ENCODE measurements around the gene PPFIA1. TPM values are rescaled to one million over a fixed set of nuclear protein-coding genes. Genes with fewer than 3 reads are reported as not detected.
A peak's percentile ranks its signal among the peaks of the same experiment; 100 is the strongest.

Gene PPFIA1
- polyA plus RNA-seq, 2 of the 4 experiments (the other 2 are of a cell fraction): 23.3 to 45.6 TPM

DNA sequence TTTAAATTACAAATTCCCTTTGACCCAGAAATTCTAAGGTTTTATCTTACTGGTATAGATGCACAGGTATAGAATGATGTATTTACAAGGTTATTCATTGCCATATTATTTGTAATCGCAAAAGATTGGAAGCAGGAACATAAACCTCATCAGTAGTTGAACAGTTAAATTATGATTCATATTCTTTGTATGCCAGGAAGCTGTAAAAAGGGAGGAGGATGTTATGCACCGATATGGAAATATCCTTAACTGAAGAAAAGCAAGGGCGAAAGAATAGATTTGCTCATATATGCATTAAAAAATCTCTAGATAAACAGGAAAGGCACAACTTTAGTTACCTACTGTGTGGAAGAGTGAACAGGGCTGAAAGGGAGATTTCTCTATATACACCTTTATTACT, 36.7 kb downstream of the PPFIA1 start:
- H3K9me3 ChIP-seq: no peaks in the 10 kb centered on the region
- WGBS (ENCODE audit: missing lambda C conversion rate): 52% methylated on average over 3 of the region's 3 CpGs
- H3K4me1 ChIP-seq: peaks cover 29% of the 10 kb centered on the region
- no peak overlapping the region for H3K4me3 ChIP-seq
- no peak for FAIRE-seq
- 0 out of 6 replicates have a peak overlapping the region, but pooled peaks of 1 of the 2 experiments have one; percentile 13 for H3K27ac ChIP-seq
- TF ChIP-seq RFX5 (IDR thresholded peaks at IDR 0.05) (no peak), FOSL2 (IDR thresholded peaks at IDR 0.05) (0 out of 2 replicates have a peak, but pooled peaks have one; percentile 9), FOSL2 (CRISPR knock-in tag; IDR thresholded peaks at IDR 0.05) (peak; percentile 41; the same call in 1 of the 2 replicates), NFE2L2 (conservative IDR thresholded peaks at IDR 0.05; ENCODE audit: low read length) (no peak), FOSB (CRISPR knock-in tag; IDR thresholded peaks at IDR 0.05) (no peak), CBX8 (IDR thresholded peaks at IDR 0.05) (no peak)
- CTCF ChIA-PET: interaction anchor here (1.2 to 1.8 kb wide), 2 partner anchors 16 kb away, joined by 3 to 4 read pairs; no protein-coding TSS in a partner anchor
- DNase-seq (ENCODE audit: low read depth in 1 of 2, low spot score in 1 of 2): no peak
- peak overlapping the region; percentile 19; the same call in 1 of the 3 replicates for H3K4me2 ChIP-seq
- POLR2A ChIA-PET: interaction anchor here (0.6 kb wide), 1 partner anchor 36 kb away, joined by 3 read pairs; no protein-coding TSS in a partner anchor
- no peak; a peak in 1 of 6 replicates for ATAC-seq

DNA sequence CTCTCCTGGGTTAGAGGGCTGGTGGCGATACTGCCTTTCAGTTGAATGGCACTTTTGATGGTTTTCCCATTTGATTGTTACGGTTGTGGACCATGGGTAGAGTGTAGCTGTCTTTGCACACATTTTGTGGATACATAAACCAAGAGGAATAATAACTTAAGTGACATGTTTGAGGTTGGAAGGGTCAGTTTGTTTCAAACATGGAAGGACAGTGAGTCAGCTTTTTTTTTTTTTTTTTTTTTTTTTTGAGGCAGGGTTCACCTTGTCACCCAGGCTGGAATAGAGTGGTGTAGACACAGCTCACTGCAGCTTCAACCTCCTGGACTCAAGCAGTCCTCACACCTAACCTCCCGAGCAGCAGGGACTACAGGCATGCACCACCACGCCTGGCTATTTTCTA, 41.1 kb downstream of the PPFIA1 start:
- Histone ChIP-seq H3K27ac (peak overlapping the region; percentile 11 to 69; a peak in 4 of 6 replicates), H3K4me1 (peaks cover 18% of the 10 kb centered on the region), H3K4me2 (no peak overlapping the region), H3K4me3 (no peak overlapping the region), H3K9me3 (no peaks in the 10 kb centered on the region)
- ChIA-PET POLR2A (no interaction called here), CTCF (no interaction called here)
- TF ChIP-seq NFE2L2 (conservative IDR thresholded peaks at IDR 0.05; ENCODE audit: low read length) (0 out of 2 replicates have a peak, but pooled peaks have one; percentile 6), MAFK (IDR thresholded peaks at IDR 0.05; ENCODE audit: partially characterized antibody) (peak; percentile 46)
- TF ChIP-seq, protein P1, sequence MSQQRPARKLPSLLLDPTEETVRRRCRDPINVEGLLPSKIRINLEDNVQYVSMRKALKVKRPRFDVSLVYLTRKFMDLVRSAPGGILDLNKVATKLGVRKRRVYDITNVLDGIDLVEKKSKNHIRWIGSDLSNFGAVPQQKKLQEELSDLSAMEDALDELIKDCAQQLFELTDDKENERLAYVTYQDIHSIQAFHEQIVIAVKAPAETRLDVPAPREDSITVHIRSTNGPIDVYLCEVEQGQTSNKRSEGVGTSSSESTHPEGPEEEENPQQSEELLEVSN (IDR thresholded peaks at IDR 0.05; ENCODE audit: borderline replicate concordance, low read depth): no peak
- TF ChIP-seq, protein P2, sequence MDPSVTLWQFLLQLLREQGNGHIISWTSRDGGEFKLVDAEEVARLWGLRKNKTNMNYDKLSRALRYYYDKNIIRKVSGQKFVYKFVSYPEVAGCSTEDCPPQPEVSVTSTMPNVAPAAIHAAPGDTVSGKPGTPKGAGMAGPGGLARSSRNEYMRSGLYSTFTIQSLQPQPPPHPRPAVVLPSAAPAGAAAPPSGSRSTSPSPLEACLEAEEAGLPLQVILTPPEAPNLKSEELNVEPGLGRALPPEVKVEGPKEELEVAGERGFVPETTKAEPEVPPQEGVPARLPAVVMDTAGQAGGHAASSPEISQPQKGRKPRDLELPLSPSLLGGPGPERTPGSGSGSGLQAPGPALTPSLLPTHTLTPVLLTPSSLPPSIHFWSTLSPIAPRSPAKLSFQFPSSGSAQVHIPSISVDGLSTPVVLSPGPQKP (IDR thresholded peaks at IDR 0.05; ENCODE audit: low read depth, low read length): no peak
- ATAC-seq (no peak), FAIRE-seq (no peak), DNase-seq (ENCODE audit: low read depth in 1 of 2, low spot score in 1 of 2) (no peak)
- WGBS (ENCODE audit: missing lambda C conversion rate): 90% methylated on average over 4 of the region's 4 CpGs

DNA sequence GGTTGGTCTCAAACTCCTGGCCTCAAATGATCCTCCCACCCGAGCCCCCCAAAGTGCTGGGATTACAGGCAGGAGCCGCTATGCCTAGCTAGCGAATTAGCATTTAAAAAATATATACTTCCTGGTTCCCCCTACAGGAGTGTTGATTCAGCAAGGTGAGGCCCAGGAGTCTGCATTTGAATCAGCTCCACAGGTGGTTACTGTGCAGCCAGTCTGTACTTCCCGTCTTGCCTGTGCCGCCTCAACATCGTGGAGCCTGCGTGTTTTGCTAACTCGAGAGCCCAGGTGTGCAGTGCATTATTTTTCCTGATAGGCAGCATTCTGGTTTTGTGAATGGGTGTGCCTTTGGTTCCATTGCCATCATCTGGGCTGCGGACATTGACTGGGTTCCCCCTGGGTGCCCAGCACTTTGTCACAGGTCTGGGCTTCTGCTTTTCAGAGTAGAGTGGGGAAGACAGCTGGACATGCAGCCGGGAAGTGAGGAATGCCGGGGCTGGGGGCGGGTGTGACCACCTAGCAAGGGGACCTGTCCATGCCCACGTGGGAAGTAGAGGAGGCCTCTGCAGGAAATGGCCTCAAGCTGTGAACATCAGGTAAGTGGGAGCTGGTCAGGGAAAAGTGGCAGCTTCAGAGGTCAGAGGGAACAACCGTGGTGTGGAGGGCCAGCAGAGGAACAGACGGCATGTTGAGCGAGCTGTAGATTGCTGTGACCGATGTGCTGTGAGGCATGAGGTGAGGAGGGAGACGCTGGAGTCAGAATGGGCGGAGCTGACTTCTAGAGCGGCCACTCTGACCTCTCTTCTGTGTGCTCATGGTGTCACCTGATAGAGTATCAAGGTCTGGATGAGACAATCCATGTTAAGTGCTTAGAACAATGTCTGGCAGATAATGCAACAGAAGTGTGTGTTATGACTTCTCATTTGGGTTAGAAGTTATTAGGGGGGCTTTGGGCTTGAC, 42.2 kb downstream of the PPFIA1 start:
- WGBS (ENCODE audit: missing lambda C conversion rate): 91% methylated on average over 20 of the region's 20 CpGs
- peak overlapping the region in 1 of 2 experiments; percentile 69; a peak in 3 of 6 replicates for H3K27ac ChIP-seq
- peaks cover 8% of the 10 kb centered on the region for H3K4me1 ChIP-seq
- H3K4me2 ChIP-seq: no peak overlapping the region
- no peak for FAIRE-seq
- CTCF ChIA-PET: interaction anchor here (0.9 to 1.2 kb wide), 4 partner anchors 9 to 14 kb away, joined by 3 read pairs; no protein-coding TSS in a partner anchor
- no peaks in the 10 kb centered on the region for H3K9me3 ChIP-seq
- DNase-seq (ENCODE audit: low read depth in 1 of 2, low spot score in 1 of 2): no peak
- ATAC-seq: 0 out of 6 replicates have a peak, but pooled peaks of 1 of the 2 experiments have one; percentile 13
- TF ChIP-seq, protein P3, sequence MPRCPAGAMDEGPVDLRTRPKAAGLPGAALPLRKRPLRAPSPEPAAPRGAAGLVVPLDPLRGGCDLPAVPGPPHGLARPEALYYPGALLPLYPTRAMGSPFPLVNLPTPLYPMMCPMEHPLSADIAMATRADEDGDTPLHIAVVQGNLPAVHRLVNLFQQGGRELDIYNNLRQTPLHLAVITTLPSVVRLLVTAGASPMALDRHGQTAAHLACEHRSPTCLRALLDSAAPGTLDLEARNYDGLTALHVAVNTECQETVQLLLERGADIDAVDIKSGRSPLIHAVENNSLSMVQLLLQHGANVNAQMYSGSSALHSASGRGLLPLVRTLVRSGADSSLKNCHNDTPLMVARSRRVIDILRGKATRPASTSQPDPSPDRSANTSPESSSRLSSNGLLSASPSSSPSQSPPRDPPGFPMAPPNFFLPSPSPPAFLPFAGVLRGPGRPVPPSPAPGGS (IDR thresholded peaks at IDR 0.05): no peak
- TF ChIP-seq CHD4 (IDR thresholded peaks at IDR 0.05; ENCODE audit: borderline replicate concordance) (no peak), MYC (IDR thresholded peaks at IDR 0.05; ENCODE audit: borderline replicate concordance, low read length) (no peak), CBX8 (IDR thresholded peaks at IDR 0.05) (no peak), ZFP36 (IDR thresholded peaks at IDR 0.05; ENCODE audit: borderline replicate concordance, partially characterized antibody) (no peak)
- TF ChIP-seq, protein P4, sequence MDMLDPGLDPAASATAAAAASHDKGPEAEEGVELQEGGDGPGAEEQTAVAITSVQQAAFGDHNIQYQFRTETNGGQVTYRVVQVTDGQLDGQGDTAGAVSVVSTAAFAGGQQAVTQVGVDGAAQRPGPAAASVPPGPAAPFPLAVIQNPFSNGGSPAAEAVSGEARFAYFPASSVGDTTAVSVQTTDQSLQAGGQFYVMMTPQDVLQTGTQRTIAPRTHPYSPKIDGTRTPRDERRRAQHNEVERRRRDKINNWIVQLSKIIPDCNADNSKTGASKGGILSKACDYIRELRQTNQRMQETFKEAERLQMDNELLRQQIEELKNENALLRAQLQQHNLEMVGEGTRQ (IDR thresholded peaks at IDR 0.05): no peak
- no peak overlapping the region for H3K4me3 ChIP-seq
- POLR2A ChIA-PET: no interaction called here
